Measurements from ENCODE around the gene VSX2.
"Not testable (repeated sequence)": the region's sequence is repeated elsewhere in the genome, so short reads cannot be mapped to it uniquely, and the experiment has no call there.

The VSX2 gene

DNA sequence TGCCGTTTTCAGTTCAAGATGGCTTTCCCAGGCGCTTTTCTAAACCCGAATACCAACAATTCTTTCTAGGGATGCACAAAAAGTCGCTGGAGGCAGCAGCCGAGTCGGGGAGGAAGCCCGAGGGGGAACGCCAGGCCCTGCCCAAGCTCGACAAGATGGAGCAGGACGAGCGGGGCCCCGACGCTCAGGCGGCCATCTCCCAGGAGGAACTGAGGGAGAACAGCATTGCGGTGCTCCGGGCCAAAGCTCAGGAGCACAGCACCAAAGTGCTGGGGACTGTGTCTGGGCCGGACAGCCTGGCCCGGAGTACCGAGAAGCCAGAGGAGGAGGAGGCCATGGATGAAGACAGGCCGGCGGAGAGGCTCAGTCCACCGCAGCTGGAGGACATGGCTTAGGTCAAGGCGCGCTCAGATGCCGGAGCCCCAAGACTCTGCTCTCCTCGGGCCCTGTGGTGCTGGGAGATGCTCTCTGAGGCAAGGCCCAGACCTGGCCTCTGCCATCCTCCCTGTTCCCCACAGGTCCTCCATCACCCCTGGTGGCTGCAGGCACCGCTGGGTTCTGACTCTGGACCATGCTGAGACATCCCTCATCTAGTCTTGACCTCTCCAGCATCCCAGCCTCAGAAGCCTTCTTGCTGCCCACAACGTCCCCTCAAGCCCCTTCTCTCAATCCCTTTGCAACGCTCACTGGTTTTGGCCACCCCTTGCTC lies 21.4 kb downstream of the VSX2 start:
- DNase-seq (ENCODE audit: low spot score) = no peak

- no peak for DNase-seq (ENCODE audit: low spot score)
These were observed 22.0 kb downstream of the VSX2 start for GRCh38 chr14:74261288-74261687.

DNA sequence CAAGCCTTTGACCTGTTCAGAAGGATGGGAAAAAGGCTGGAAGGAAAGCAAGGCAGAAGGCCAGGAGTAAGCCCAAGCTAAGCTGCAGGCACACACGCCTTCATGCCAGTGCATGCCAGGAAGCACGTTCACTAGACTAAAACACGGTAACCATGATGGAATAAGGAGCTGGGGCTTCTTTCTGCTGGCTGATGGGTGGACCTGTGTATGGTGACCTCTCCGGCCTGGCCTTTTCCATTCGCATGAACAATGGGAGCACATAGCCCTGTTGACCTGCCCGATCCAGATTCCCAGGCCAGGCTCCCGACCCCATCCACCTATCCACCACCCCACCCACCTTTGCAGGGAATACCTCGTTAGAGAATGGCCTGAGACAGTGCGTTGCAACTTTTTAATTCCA lies 22.8 kb downstream of the VSX2 start:
- no peak for DNase-seq (ENCODE audit: low spot score)

DNA sequence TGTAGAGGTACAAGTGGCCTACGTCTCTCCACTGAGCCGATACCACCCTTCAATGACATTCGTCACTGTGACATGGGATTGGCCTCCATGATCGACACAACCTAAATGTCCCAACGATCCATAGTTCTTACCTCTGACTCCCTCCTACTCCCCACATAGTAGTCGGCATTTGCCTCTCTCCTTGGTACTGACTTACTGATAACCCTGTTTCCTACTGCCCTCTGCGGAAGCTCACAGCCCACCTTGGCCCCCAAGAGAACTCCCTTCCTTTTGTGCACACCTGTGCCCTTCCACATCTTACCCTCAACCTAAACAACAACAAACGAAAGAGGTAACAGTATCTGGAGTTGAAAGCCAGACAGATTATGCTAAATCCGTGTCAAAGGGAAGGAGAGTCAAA lies 23.9 kb downstream of the VSX2 start:
- no peak for DNase-seq (ENCODE audit: low spot score)

GRCh38 chr14:74263921-74264320 lies 24.7 kb downstream of the VSX2 start:
- DNase-seq (ENCODE audit: low spot score) = no peak

- no peak for DNase-seq (ENCODE audit: low spot score)
These were observed 26.2 kb downstream of the VSX2 start for GRCh38 chr14:74265301-74265965.

DNA sequence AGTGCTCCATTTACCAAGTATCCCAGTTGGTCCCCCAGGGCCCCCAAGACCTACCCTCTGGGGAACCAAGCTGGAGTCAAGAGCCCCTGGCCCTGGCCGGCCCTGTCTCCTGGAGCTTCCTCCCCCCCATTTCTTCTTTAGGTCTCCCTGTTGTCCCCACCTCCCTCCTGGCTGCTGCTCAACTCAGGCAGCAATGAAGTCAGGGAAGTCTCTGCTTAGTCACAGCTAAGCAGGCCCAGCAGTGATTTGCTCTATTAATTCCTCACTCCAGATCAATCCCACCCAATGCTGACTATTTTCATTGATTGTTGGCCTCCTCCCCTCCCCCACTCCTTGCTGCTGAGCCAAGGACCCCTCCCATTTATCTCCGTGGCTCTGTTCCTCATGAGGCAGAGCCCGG lies 28.3 kb downstream of the VSX2 start:
- DNase-seq (ENCODE audit: low spot score) = no peak

DNA sequence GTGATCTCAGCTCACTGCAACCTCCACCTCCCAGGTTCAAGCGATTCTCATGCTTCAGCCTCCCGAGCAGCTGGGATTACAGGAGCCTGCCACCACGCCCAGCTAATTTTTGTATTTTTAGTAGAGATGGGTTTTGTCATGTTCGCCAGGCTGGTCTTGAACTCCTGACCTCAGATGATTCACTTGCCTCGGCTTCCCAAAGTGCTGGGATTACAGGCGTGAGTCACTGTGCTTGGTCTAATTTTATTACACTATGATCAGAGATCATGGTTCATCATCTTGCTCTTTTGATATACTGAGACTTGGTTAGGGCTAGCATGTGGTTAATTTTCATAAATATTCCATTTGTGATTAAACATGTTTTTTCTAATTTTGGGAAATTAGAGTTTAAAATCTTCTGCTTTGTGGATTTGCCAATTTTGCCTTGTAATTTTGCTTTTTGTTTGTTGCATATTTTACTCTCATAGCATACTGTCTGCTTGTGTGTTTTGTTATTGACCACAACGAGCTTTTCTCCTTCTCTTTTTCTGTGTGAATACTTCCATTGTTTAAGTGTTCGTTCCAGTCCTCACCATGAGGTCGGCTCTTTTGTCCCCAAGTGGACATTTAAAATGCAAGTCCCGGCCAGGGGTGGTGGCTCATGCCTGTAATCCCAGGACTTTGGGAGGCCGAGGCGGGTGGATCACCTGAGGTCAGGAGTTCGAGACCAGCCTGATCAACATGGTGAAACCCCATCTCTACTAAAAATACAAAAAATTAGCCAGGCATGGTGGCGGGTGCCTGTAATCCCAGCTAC lies 31.3 kb downstream of the VSX2 start:
- DNase-seq (ENCODE audit: low spot score) = not testable (repeated sequence)

- DNase-seq (ENCODE audit: low spot score) = no peak
These were observed 32.1 kb downstream of the VSX2 start for GRCh38 chr14:74271365-74271764.

DNA sequence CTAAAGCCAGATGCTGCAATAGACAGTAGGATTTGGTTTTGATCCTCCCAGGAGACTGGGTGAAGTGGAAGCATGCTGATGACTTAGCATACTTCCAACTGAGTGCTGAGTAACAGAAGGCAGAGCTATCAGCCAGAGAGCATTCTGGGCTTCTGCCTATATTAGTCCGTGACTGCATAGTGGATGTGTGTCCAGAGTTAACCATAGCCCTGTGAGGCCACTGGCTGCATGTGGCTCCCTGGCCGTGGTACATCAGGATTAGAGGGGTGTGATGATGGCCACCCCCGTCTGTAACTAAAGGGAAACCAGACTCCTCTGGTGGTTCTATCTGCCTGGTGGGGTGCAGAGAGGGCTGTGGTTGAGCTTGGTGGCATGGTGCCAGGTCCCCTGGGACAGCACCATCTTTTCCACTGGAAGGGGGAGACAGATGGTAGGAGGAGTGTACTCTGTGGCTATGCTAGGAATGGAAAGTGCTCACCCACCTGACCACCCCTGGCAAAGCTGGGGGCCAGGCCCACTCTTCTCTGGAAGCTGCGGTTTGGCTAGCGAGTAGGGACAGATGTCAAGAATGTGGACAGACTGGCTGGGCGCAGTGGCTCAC lies 36.1 kb downstream of the VSX2 start:
- no peak for DNase-seq (ENCODE audit: low spot score)

- DNase-seq (ENCODE audit: low spot score) = no peak
These were observed 38.8 kb downstream of the VSX2 start for GRCh38 chr14:74278080-74278479.

- DNase-seq (ENCODE audit: low spot score) = no peak
These were observed 41.8 kb downstream of the VSX2 start for GRCh38 chr14:74281069-74281468.

DNA sequence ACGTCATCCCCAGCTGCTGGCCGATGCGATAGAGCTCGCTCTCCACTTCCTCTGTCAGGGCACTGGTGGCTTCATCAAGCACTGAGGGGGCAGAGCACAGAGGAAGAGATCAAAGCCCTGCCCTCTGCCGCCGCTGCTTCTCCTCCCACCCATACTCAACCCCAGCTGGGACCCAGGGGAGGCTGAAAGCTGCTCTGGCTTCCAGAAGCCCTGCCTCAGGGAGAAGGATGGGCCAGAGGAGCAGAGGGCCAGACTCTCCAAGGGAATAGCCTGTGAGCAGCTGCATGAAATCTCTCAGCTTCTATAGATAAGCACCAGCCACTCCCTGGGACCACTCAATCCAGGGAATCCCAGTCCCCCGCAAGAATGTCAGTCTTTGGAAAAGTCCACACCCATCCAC lies 47.5 kb downstream of the VSX2 start:
- no peak for DNase-seq (ENCODE audit: low spot score)

DNA sequence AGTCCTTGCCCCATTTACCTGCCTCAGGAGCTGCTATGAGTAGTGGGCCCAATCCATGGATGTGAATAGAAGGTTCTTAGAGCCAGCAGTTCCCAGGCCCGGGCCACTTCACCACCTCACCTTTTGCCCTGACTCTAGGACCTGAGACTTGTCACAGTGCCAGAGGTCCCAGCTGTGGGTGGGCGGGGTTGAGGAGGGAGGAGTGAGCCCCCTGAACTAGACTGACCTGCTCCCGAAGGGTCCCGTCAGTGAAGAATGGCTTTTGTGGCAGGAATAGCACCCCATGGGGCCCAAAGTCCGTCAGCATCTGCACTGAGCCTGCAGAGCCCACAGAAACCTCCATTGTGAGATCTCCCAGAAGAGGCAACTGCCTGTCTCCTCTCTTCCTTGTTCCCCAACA lies 50.6 kb downstream of the VSX2 start:
- DNase-seq (ENCODE audit: low spot score) = no peak

DNA sequence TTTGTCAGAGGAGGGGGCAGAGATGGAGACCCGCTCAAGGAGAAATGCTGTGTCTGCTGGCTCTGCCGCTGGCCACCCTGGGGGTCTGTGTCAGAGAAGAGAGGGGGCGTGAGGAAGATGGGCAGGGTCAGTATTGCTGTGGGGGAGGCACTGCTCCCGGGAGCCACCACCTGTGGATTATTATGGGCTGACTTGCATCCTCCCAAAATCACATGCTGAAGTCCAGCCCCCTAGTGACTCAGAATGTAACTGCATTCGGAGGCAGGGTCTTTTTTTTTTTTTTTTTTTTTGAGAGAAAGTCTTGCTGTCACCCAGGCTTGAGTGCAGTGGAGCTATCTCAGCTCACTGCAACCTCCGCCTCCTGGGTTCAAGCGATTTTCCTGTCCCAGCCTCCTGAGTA lies 51.2 kb downstream of the VSX2 start:
- DNase-seq (ENCODE audit: low spot score) = peak; percentile 13

DNA sequence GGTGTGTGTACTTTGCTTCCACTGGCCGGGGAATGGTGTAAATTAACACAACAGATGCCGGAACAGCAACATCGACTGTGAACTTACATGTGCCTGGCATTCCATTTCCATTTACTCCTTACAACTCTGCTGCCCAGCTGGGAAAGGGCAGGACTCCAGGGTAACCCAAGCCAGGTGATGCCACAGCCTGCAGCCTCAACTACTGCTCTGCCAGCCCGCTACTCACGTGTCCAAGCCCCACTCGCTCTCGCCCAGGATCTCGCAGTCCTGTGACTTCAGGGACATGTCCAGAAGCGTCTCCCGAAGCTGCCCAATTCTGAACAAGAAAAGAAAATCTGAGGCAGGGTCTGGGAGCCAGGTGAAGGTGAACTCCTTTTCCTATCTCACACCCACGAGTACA lies 52.8 kb downstream of the VSX2 start:
- DNase-seq (ENCODE audit: low spot score) = no peak

- no peak for DNase-seq (ENCODE audit: low spot score)
These were observed 54.4 kb downstream of the VSX2 start for GRCh38 chr14:74293606-74294005.

DNA sequence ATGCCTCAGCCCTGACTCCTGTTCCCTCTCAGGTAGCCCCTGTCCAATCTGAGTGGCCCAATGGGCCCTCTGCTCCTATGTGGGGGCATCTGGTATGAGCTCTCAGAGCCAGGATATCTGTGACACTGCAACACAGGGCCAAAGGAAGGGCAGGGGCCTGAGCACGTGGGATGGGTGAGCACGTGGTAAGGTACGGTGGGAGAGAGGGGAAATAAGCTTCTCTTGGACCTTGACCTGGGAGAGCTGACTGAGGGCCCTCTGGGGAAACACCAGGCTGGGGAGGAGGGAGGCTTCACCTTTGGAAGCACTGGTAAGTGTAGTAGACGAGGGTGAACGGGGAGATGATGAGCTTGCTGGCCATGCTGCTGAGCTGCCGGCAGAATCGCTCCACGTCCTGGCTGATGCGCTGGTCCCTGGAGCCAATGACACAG lies 56.8 kb downstream of the VSX2 start:
- no peak for DNase-seq (ENCODE audit: low spot score)

DNA sequence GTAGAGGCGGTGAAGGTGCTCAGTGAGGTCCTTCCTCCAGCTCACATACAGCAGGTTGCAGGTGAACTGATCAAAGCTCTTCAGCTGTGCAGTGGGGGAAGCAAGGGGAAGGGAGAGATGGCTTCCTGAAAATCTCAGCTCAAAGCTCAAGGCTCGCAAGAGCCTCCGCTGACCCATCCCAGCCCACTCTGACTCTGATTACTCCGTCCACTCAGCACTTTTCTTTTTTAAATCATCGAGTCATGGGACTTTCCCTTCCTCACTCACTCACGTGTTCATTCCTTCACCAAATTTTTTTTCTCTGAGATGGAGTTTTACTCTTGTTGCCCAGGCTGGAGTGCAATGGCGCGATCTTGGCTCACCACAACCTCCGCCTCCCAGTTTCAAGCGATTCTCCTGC lies 58.7 kb downstream of the VSX2 start:
- no peak for DNase-seq (ENCODE audit: low spot score)

- DNase-seq (ENCODE audit: low spot score) = peak; percentile 70
These were observed 59.9 kb downstream of the VSX2 start for GRCh38 chr14:74299061-74299545.

GRCh38 chr14:74301594-74302151 lies 62.4 kb downstream of the VSX2 start:
- DNase-seq (ENCODE audit: low spot score) = no peak

DNA sequence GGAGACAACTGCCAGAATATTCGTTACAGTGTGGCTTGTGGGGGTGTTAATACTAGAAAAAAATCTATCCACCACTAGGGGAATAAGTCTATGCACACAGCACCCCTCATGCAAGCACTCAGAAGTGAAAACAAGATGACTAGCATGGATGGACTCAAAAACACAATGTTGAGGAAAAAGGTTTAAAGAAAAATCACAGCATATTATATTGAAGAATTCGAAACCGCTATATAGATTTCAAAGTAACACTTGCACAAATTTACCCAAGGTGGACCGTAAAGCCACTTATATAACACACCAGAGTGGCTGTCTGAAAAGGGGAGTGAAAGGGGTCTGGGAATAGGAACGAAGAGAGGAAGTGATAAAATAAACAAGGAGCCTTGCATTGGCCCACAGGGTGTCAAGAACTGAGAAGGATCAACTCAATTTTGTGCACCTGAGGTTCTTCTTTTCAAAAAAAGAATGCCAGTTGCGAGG lies 62.9 kb downstream of the VSX2 start:
- peak; percentile 58 for DNase-seq (ENCODE audit: low spot score)
